ENCODE results near the gene FLT1.

Gene FLT1

GRCh38 chr13:28528388-28528787 lies 33.5 kb upstream of the FLT1 start:
- DNase-seq, result no peak

DNA sequence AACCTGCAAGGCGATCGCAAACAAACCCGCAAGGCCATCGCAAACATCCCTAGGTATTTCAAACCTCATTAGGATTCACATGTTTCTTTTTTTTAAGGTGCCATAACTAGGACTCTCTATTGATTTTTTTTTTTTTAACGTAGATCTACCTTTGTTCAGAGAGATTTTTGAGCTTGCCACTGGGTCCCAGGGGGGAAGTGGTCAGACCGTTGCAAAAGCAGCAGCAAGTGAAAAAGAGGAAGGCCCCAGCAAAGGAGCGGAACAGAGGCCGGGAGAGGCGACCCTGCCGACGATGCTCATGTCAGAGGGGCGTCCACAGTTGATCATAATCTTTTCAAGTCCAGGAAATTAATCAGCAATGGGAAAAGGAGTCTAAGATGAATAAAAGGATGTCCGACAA lies 32.7 kb upstream of the FLT1 start:
- DNase-seq, result no peak

- DNase-seq, result no peak
Measured at GRCh38 chr13:28526876-28527275, 31.9 kb upstream of the FLT1 start.

- no peak for DNase-seq
Measured at GRCh38 chr13:28522871-28523270, 27.9 kb upstream of the FLT1 start.

- DNase-seq, result no peak
Measured at GRCh38 chr13:28513745-28514144, 18.8 kb upstream of the FLT1 start.

- no peak for DNase-seq
Measured at GRCh38 chr13:28510542-28510941, 15.6 kb upstream of the FLT1 start.

- no peak for DNase-seq
Measured at GRCh38 chr13:28510066-28510465, 15.1 kb upstream of the FLT1 start.

DNA sequence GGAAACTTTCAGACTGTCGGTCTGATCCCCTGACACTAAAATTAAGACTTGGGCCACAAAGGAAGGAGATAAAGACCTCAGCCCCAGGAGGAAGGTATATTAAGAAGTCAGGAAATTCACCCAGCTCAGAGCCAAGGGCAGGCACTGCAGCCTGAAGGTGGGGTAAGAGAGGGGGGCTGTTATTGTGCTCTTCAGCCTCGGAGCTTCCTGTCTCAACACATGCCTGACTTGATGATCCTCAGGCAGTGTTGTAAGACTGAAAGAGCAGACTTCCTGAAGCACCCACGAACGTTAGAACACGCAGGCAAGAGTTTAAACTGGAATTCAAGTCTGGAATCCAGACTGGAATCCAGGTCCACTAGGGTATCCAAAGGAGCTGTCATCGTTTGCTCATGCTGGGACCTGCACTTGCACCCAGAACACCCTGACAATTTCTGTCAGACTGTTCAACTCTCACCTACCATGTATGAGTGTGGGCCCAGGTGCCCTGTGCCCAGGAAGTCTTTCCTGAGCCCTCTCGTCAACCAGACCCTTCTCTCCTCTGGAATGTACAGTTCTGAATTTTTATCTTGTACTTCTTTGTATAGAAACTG lies 10.7 kb upstream of the FLT1 start:
- DNase-seq, result no peak

DNA sequence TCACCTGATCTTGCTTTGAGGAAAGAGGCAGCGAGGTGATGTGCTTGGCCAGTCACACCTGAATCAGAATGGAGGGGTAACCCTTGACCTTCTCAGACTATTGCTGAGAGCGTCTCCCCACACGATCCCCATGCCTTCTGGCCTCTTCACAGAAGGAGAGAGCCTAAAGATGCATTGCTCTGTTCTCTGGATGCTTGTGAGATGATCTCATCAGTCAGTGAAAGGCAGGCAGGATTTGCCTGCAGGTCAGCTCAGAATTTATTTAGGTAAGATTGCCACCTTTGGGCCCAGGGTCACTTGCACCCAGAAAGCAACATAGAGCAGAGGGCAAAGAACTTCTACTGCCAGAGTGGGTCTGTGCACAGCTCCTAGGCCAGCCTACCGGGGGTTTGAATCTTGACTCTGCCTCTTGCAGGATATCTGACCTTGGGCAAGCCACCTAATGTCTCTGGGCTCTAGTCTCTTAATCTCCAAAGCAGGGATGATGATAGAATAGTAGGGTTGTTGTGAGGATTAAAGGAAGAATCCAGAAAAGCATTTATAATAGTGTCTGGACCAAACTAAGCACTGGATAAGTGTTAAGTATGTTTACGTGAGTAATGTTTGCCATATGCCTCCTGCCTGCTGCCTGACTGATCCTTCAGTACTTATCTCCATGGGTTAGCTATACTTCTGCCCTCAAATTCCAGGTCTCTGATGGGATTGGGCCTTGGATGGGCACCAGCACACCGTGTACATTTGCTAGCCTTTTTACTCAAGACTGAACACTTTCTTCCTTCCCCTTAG lies 8.4 kb upstream of the FLT1 start:
- DNase-seq, result no peak

- DNase-seq, result no peak
Measured at GRCh38 chr13:28501547-28501946, 6.6 kb upstream of the FLT1 start.

DNA sequence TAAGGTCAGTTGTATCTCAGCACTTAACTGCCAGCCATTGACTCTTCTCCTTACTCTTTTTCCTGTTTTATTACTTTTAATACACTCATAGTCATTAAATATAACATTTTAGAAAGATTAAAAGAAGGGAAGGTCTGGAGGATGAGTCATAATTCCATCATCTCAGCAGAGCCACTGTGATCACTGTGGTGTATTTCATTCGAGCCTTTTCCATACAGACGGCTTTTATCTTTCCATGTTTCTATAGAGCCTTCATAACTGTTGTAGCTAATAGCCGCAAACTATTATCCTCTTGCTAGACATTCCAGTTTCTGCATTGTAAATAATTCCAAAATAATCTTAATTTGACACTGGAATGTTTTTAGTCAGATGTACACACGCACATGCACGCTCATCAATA lies 4.7 kb upstream of the FLT1 start:
- DNase-seq, result no peak

DNA sequence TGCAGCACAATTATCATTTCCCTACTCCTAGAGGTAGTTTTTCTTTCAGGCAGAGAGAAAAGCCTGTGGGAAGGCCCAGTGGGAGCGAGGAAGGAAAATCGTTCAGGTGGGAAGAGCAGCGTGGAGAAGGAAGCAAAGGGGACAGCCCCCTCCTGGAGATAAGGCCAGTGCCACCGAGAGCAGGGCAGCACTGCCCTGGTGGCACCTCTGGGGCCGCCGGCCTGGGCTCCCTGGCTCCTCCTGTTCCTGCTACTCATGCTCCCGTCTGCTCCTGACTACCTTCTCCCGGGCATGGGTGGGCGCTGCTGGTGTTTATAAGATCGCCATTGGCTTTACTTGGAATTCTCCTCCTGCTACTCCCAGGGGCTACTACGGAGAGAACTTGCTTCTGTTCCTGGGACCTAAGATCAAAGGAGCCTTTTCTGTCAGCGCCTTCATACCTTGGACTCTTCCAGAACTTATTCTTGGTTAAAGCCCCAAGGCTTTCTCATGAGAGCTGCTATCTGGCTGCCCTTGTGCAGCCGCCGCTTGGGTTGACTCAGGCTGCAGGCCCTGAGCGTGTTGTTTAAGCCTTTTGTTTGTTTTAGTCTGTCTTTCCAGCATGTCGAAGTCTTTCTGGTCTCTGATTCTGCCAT lies 3.7 kb upstream of the FLT1 start:
- DNase-seq, result no peak

DNA sequence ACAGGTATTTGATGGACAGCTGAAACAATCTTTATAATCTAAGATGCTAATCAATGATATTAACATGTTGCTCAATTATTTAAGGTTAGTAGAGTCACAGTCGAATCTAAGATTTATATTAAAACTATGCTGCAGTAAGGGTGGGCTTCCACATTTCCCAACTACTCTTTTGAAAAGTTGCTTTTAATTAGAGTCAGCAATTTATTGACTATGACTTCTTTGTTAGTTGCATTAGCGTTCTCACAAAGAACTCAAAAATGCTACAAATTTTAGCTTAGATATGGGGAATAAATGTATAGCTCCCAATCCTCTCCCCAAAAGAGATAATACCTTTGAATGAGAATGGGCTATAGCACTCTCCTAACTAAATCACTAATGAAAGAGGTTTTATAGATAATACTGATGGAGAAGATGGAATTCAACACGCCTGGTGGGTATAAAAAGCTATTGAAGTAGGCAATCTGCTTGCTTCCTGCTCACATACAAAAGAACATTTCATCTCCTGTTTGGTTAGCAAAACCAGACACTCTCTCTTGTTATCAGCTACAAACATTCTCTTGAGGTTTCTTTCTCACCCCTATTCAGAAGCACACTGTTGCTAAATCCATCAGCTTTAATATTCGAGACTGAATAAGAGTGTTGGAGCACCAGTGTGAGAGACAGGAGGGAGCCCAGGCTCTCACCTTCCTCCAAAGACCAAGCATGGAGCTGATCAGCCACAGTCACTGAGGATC lies 2.4 kb upstream of the FLT1 start:
- DNase-seq, result no peak

- DNase-seq, result no peak
Measured at GRCh38 chr13:28496188-28496564, 1.2 kb upstream of the FLT1 start.

DNA sequence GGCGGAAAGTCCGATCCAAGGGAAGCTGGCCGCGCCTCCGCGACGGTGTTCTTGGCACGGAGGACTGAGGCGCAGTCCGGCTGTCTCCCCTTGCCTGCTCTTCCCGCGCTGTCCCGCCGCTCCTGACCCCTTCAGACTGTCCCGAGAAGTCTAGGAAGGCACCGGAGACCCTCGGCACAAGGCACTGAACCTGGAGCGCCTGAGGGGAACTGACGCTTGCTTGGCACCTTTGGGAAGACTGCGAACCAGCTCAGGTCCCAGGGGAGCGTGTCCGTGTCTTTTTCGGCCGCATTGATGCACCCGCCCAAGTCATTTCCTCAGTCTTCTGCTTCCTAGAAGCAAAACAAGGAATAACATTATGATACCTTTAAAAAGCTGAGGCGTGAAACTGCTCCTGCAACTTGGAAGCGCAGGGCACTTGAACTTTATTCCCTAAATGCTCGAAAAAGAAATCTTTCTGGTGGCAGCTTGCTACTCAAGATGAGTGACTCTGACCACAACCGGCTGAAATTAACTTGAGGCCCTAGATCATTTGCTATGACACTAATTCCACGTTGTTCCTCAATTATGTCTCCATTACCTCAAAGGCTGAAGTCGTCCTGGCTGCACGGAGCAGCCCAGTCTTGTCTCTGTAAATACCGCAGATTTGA lies 735 bp upstream of the FLT1 start:
- no peak for DNase-seq

DNA sequence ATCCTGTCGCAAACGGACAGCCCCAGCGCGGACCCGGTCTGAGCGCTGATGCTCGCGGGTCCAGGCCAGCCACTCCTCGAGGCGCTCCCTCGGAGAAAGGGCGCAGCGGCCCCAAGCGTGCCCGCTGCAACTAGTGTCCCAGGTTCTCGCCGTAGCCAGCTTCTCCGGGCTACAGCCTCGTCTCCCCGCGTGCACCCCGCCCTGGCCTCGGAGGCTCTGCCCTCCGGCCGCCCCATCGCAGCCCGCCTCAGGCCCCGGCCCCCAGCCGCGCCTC lies 487 bp downstream of the FLT1 start:
- peak; percentile 19 for DNase-seq

- peak; percentile 16 for DNase-seq
Measured at GRCh38 chr13:28493740-28494503, 1.0 kb downstream of the FLT1 start.

DNA sequence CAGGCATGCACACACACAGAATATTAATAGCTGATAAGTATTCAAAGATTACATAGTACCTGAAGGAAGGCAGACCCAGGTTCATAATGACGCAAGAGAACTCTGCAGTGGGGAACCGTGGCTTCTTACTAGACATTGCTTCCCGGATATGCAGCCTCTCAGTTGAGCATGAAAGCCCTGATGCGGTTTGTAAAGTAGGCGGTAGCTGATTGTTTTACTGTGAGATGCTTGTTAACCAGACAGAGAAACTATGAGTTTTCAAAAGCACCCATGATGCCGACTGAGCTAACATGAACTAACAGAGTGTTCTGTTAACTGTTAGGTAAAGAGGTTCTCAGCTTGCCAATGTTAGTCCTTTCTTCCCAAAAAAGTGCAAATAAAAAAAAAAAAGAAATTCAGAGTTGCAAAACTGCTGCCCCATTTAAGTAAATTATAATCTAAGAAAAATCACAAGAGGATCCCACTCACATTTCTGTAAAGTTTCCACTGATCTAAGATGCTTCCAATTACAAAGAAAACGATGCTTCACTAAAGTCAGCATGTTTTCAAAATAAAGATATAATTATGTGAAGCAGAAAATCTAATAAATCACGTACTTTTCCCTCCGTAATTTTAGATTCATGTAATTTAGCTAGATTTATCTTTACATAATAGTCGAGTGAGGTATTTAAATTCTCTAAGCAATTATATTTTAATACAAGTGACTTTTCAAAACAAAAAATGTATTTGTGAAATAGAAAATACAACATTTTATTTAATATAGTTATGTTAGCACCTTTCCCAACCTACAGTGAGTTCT lies 2.2 kb downstream of the FLT1 start:
- peak; percentile 63 for DNase-seq

DNA sequence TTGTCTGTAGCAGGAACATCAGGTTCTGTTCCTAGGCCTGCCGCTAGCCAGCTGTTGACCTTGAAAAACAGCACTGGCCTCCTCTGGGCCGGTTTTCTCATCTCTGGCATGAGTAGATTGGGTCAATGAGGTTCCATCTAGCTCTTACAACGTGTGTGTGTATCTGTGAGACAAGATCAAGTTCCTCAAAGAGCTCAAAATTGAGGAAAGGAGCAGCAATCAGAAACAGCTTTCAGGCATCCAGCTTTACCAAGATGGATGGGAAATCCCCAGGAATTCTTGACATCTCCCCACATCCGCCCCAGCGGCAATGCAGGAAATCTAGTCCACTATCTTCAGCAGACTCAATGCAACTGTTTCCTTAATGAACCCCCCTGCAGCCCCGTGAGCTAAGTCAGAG lies 4.9 kb downstream of the FLT1 start:
- no peak for DNase-seq

- no peak for DNase-seq
Measured at GRCh38 chr13:28489524-28489931, 5.4 kb downstream of the FLT1 start.

DNA sequence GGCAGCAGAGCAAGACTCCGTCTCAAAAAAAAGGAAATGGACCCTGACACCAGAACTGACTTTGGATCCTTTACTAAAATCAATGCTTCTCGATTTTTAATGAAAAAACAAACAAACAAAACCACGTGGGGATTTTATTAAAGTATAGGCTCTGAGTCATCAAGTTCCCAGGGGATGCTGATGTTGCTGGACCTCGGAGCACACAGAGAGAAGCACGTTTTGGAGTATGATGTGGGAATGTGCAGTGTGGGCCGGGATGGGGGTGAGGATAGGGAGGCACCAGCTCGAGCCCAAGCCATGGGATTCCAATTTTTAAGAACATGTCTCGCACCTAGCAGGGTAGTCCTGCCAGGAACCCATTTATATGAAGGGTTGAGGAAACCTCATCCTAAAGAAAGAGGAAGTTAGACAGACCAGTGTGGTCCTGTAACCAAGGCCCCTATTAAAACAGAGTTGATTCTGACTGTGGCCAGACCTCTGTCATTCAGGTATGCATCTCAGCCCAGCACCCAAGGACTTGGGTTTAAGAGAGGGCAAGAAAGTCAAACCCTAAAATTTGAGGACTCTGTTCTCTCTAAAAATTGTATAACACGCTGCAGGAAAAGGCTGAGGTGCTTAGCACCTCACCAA lies 6.4 kb downstream of the FLT1 start:
- DNase-seq, result no peak
